ENCODE results near the gene ZNF213.

ZNF213 gene

DNA sequence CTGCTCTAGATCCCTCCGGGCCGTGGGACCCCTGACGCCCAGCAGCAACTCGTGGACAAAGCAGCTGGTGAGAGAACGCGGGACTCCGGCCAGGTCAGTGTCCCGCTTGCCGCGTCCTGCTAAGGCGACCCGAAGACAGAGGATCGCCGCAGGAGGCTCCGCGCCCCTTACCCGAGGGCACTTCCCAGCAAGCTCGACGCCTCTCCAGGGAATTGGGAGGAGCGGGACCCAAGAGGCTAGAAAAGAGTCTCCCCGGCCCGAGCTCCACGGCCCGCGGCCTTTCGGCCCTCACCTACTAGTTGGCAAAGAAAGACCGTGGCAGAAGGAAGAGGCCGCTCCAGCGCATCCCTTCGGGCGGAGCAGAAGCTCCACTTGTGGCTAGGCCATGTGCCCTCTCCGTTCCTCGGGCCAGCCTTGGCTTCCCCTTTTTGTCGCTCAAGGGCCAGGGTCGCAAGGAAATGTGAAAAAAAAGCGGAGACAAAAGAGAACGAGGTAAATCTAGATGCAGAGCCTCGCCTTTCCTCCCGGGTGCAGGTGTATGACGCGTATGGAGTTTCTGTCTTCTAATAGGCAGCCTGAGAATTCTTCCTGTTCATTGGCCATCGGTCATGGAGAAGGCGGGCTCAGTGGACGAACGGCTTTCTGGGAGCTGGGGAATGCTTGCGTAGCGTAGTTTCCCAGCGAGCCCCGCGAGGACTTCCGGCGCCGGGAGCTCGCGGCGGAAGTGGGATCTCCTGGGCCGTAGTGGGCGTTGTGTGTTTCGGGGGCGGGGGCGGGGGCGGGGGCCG, at the start of gene ZNF213:
Gene ZNF213 (plus strand): TSS at position 692 of the 788 bp plus-strand sequence. CDS start 2,252 bp downstream, outside the sequence.
- peak; percentile 98 for DNase-seq

DNA sequence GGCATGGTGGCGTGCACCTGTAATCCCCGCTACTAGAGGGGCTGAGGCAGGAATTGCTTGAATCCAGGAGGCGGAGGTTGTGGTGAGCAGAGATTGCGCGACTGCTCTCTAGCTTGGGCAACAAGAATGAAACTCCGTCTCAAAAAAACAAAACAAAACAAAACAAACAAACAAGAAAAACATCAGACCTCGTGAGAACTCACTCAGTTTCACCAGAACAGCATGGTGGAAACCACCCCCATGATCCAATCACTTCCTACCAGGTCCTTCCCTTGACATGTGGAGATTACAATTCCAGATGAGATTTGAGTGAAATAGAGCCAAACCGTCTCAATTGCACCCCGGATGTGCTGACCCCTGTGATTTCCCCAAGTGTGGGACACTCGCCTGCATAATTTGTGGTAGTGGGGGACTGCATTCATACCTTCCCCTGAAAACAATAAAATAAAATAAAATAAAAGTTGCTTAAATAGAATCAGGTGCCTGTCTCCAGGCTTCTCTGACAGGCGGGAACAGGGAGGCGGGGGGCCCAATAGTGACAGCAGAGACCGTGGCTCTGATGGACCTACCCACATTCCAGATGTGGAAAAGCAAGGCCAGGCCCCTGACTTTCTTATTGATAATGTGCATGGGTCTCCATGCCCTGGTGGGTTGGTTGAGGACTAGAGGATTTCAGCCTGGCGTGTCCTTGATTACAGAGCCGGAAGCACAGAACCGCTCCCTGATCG, 48.8 kb upstream of the ZNF213 start:
- no peak for DNase-seq

DNA sequence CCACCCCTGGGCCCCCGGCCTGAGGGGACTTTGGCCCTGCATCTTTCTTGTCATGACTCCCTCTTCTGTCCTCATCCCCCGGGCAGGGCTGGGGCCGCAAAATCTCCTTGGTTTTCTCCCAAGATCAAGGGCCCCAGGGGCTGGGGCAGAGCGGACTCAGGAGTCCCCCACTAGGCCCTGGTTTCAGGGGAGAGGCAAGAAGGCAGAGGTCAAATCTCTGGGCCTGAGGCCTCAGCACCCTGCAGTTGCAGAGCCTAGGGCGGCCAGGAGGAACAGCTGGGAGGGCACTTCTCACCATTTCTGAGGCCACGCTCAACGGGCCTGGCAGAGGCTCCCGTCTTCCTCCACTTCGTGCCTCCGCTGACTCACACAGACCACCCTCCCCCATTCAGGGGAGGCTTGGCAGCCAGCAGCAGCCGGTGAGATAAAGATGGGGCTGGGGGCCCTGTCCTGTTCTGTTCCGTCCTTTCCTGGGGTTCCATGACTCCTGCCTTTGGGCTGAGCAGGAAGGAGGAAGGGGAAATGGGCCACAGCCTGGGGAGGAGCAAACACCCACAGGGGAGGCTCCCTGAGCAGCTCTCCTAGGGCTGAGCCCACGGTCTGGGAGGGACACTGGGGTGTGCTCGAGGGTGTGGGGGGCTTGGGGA, 48.1 kb upstream of the ZNF213 start:
- no peak for DNase-seq

- DNase-seq = no peak
These were observed 47.3 kb upstream of the ZNF213 start for GRCh38 chr16:3087243-3088235.

GRCh38 chr16:3088450-3088849, 46.4 kb upstream of the ZNF213 start:
- DNase-seq = no peak

GRCh38 chr16:3088925-3089716, 45.7 kb upstream of the ZNF213 start:
- DNase-seq = no peak

- DNase-seq = no peak
These were observed 44.9 kb upstream of the ZNF213 start for GRCh38 chr16:3089717-3090592.

DNA sequence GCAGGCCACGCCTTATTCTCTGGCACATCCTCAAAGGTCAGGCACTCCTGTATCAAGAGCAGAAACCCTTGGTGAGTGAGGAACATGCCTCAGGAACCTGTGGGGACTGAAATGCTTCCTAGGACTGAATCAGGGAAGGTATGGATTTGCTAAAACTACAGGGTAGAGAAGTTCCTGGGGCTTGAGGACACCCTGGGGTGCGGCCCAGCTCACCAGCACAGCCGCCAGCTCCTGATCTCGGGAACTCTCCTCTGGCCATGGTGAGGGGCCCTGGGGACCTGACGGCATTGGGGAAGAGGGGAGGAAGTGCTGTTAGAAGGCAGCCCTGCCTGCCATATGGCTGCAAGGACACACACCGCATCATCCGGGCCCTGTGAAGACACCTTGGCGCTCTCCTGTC, 43.3 kb upstream of the ZNF213 start:
- DNase-seq = no peak

DNA sequence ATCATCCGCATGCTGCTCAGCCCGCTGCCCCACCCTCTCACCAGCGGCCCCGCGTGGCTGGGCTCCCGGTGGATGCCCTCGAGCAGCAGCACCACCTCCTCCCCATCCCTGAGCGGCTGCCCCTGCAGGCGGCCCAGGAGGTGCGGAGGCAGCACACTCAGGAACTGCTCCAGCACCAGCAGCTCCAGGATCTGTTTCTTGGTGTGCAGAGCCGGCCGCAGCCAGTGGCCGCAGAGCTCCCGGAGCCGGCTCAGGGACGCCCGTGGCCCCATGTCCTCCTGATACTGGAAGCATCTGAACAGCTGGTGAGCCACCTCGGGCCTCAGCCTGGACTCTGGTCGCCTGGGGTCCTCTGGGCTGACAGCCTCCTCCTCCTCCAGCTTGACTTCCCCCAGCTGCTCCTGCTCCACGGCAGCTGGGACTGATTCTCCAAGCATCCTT, 42.3 kb upstream of the ZNF213 start:
- no peak for DNase-seq

DNA sequence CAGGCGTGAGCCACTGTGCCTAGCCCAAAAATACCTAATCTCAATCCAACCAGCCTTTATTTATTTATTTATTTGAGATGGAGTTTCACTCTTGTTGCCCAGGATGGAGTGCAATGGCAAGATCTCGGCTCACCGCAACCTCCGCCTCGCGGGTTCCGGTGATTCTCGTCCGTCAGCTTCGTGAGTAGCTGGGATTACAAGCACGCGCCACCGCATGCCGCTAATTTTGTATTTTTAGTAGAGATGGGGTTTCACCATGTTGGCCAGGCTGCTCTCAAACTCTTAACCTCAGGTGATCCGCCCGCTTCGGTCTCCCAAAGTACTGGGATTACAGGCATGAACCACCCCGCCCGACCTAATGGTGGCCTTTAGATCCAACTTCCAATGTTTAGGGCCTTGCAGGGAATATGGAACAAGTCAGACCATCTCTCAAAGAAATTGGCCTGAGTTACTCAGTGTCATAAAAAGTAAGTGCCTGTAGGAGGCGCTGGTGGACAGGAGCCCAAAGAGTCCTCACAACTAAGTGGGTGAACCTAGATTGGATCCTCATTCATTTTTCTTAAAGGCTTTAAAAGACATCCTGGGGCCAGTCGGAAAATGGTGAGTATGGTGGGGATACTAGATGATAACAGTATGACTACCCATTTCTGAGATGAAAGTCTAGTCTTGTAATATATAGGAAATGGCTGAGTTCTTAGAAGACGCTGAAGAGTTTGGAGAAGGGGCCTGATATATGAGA, 40.4 kb upstream of the ZNF213 start:
- DNase-seq = peak; percentile 81

GRCh38 chr16:3095869-3096268, 39.0 kb upstream of the ZNF213 start:
- peak; percentile 85 for DNase-seq

DNA sequence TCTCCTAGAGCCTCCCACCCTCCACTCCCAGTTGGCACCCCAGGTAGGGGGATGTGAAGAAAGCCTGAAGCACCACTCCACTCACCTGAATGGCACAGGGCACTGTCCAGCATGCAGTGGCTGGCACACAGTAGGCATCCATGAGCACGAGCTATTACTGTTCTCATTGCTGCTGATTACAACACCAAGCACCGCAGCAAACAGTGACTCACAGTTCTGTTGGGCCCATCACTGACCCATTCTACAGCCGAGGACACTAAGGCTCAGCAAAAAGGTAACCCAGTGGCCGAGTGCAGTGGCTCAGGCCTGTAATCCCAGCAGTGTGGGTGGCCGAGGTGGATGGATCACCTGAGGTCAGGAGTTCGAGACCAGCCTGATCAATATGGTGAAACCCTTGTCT, 38.5 kb upstream of the ZNF213 start:
- DNase-seq = no peak

- DNase-seq = no peak
These were observed 37.6 kb upstream of the ZNF213 start for GRCh38 chr16:3097266-3097665.

DNA sequence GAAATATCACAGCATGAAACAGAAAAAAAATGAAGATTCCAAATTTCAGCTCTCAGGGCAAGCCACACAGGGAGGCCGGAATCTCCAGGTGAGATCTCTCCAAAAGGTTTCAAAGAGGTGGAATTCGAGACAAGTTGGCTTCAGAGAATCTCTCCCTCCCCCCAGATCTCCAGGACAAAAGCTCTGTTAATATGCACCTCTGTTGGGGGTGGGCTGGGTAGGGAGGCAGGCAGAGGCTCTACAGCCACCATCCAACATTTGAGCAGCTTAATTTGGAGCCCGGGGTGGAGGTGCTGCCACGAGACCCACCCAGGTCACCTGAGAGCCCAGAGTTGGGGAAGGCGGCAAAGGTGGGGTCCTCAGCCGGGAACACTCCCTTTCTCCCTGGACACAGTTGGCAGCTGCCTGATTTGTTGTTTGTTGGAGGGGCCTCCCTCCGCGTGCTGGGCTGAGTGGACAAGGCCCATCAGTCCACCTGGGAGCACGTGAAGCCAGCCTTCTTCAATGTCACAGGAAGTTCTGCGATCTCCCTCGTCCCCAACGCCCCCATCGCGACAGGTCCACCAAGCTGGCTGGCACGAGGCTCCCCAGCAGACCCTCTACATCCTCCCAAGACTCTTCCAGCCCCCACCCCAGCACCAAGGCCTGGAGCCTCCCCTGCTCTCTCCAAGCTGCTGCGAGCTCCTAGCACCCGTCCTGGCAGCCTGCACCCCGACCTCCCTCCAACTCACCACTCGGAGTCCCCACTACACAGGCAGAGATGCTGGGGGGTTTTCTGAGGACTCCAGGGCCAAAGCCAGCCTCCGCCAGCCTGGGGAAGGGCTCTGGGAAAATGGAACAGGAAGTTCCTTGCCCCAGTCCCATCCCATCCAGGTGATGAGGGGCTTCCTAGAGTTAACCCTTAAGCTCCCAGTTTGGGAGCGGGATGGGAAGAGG, 36.1 kb upstream of the ZNF213 start, which contains the start of gene ZSCAN10:
Gene ZSCAN10 (minus strand): TSS at position 836 of the 936 bp plus-strand sequence. CDS start 6,357 bp downstream, outside the sequence.
- no peak for DNase-seq

DNA sequence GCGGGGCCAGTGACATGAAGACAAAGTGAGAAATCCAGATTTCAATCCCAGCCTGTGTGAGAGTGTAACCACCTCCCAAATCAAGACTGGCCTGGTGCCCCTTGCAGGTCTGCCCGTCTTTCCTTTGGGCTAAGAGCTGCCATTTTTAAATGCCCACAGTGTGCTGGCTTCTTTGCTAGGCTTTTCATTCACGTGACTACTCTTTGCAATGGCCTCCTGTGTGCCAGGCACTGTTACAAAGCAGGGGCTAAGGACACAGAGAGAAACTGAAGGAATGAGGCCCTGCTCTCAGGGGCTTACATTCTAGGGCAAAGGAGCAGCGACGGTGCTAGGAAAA, 35.5 kb upstream of the ZNF213 start:
- no peak for DNase-seq

- peak; percentile 93 for DNase-seq
These were observed 34.9 kb upstream of the ZNF213 start for GRCh38 chr16:3099732-3100499.

GRCh38 chr16:3101018-3101840, 33.6 kb upstream of the ZNF213 start:
- DNase-seq = peak; percentile 74

Data from CD4-positive, alpha-beta T cell treated with Interleukin-17A for 1 hour (primary cell).